ENCODE results near the gene BRD4.

BRD4 gene

DNA sequence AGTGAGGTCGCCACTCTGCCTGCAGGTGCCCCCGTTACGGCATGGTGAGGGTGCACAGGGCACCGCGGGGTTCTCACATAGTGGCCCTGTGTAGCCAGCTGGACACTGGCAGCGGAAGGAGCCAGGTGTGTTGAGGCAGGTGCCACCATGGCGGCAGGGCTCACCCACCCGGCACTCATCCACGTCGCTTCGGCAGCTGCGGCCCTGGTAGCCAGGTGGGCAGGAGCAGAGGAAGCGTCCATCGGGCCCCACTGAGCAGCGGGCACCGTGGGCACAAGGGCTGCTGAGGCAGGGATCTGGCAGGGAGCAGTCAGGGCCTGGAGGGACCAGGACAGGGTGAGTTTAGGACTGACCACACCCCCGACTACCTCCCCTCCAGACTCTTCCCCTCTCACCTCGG lies 140.4 kb downstream of the BRD4 start:
- no peak for DNase-seq (ENCODE audit: low read depth)

GRCh38 chr19:15191514-15191913 lies 140.8 kb downstream of the BRD4 start:
- DNase-seq (ENCODE audit: low read depth): no peak

- no peak for DNase-seq (ENCODE audit: low read depth)
Observed at GRCh38 chr19:15188851-15189250, 143.5 kb downstream of the BRD4 start.

GRCh38 chr19:15187026-15188007 lies 145.0 kb downstream of the BRD4 start:
- no peak for DNase-seq (ENCODE audit: low read depth)

Measured in GM04504 (cell line).